CD14-positive monocyte (primary cell): ENCODE data around the gene MAPRE2. TPM values are rescaled to one million over a fixed set of nuclear protein-coding genes. Genes with fewer than 3 reads are reported as not detected.

ENCODE experiments used
- DNase-seq, 3 donors: peaks; one replicate each; pipeline ENCODE4 v3.0.0-alpha.2; 2011 to 2022
- H2AFZ ChIP-seq: 2 replicates; pipeline ENCODE4 v1.6.0; 2012; ENCODE audit warnings: mild to moderate bottlenecking, low read depth, low read length, inconsistent platforms; ENCODE audit not compliant: insufficient read depth, poor library complexity, severe bottlenecking
- H3K27ac ChIP-seq, 2 donors: 1 replicate in 1 of 2; 2 replicates in 1 of 2; pipeline ENCODE4 v1.5.1; 2012 to 2013; ENCODE audit warnings: low read length in 2 of 2, control low read depth in 1 of 2, inconsistent platforms in 1 of 2, low read depth in 1 of 2, mild to moderate bottlenecking in 1 of 2
- H3K27me3 ChIP-seq, 2 donors: one replicate each; pipeline versions ENCODE4 v1.6.0 to v1.6.1; 2011 to 2013; ENCODE audit warnings: low read length in 2 of 2; ENCODE audit not compliant: control insufficient read depth in 2 of 2, insufficient read depth in 2 of 2
- H3K36me3 ChIP-seq, 2 donors: replicated peaks in 1 of 2; 1 replicate in 1 of 2; 2 replicates in 1 of 2; pipeline versions ENCODE4 v1.5.1 to v1.6.1; 2012 to 2013; ENCODE audit warnings: low read length in 2 of 2, control low read depth in 1 of 2, inconsistent platforms in 1 of 2, mild to moderate bottlenecking in 1 of 2; ENCODE audit not compliant: insufficient read depth in 2 of 2, control insufficient read depth in 1 of 2
- H3K4me1 ChIP-seq, 2 donors: 1 replicate in 1 of 2; 2 replicates in 1 of 2; pipeline versions ENCODE4 v1.5.1 to v1.6.1; 2012 to 2013; ENCODE audit warnings: low read length in 2 of 2, control low read depth in 1 of 2, inconsistent platforms in 1 of 2, mild to moderate bottlenecking in 1 of 2, moderate library complexity in 1 of 2; ENCODE audit not compliant: insufficient read depth in 2 of 2, control insufficient read depth in 1 of 2
- H3K4me2 ChIP-seq: replicated peaks from 2 replicates; pipeline ENCODE3; 2012; ENCODE audit warnings: low read length, moderate library complexity, mild to moderate bottlenecking; ENCODE audit not compliant: poor library complexity, severe bottlenecking; ENCODE audit errors: extremely low read depth
- H3K4me3 ChIP-seq, 3 experiments: fragments of 200-600 bp in 1 of 3; sonication (generic) in 1 of 3; replicated peaks in 1 of 3; 1 replicate in 2 of 3; 2 replicates in 1 of 3; pipeline ENCODE4 v1.5.1; 2011 to 2013; ENCODE audit warnings: low read length in 3 of 3, mild to moderate bottlenecking in 3 of 3, control low read depth in 2 of 3, low read depth in 2 of 3, inconsistent platforms in 1 of 3, moderate library complexity in 1 of 3
- H3K79me2 ChIP-seq: 2 replicates; pipeline ENCODE4 v1.6.0; 2012; ENCODE audit warnings: mild to moderate bottlenecking, control low read depth, inconsistent platforms, low read length, moderate library complexity; ENCODE audit not compliant: insufficient read depth
- H3K9ac ChIP-seq: 2 replicates; pipeline ENCODE4 v1.6.0; 2017; ENCODE audit warnings: low read length, mild to moderate bottlenecking; ENCODE audit not compliant: insufficient read depth, poor library complexity, severe bottlenecking
- H3K9me3 ChIP-seq, 2 donors: replicated peaks in 1 of 2; 1 replicate in 1 of 2; 2 replicates in 1 of 2; pipeline versions ENCODE4 v1.5.1 to v1.6.1; 2012 to 2013; ENCODE audit warnings: low read length in 2 of 2, control low read depth in 1 of 2; ENCODE audit not compliant: control insufficient read depth in 1 of 2, insufficient read depth in 1 of 2
- H4K20me1 ChIP-seq: 2 replicates; pipeline ENCODE4 v1.6.0; 2012; ENCODE audit warnings: mild to moderate bottlenecking, low read length, control low read depth, moderate library complexity; ENCODE audit not compliant: insufficient read depth
- H3K27ac Mint-ChIP-seq, 7 donors: one replicate each; pipeline ENCODE4 v1.8.0; 2020; ENCODE audit warnings: mild to moderate bottlenecking in 7 of 7, mixed read lengths in 7 of 7, moderate library complexity in 6 of 7, inconsistent platforms in 2 of 7
- H3K27me3 Mint-ChIP-seq, 3 donors: one replicate each; pipeline ENCODE4 v1.8.0; 2021 to 2022; ENCODE audit warnings: low read depth in 3 of 3, mild to moderate bottlenecking in 3 of 3, mixed read lengths in 3 of 3, moderate library complexity in 3 of 3, inconsistent platforms in 1 of 3
- H3K36me3 Mint-ChIP-seq, 2 donors: one replicate each; pipeline ENCODE4 v1.8.0; 2020; ENCODE audit warnings: mixed read lengths in 2 of 2, inconsistent platforms in 1 of 2, mild to moderate bottlenecking in 1 of 2
- H3K4me1 Mint-ChIP-seq: one replicate; pipeline ENCODE4 v1.8.0; 2020; ENCODE audit warnings: mild to moderate bottlenecking, mixed read lengths
- H3K4me3 Mint-ChIP-seq, 2 donors: one replicate each; pipeline ENCODE4 v1.8.0; 2020; ENCODE audit warnings: mild to moderate bottlenecking in 2 of 2, mixed read lengths in 2 of 2, moderate library complexity in 1 of 2
- H3K9me3 Mint-ChIP-seq, 7 donors: one replicate each; pipeline ENCODE4 v1.8.0; 2020 to 2022; ENCODE audit warnings: mixed read lengths in 7 of 7, mild to moderate bottlenecking in 6 of 7, moderate library complexity in 6 of 7, inconsistent platforms in 2 of 7
- CTCF ChIP-seq: fragments of 200-600 bp; IDR thresholded peaks from one replicate; pipeline ENCODE4 v1.8.0; 2022; ENCODE audit warnings: antibody characterized with exemption, mild to moderate bottlenecking
- WGBS: methylation state at CpG from one replicate; pipeline ENCODE4 v1.1.5; 2013; ENCODE audit warnings: missing lambda C conversion rate; ENCODE audit not compliant: insufficient coverage; 5-methylcytosine and 5-hydroxymethylcytosine counted together
- intact Hi-C, 2 donors: fragments of 100-400 bp; cut with micrococcal nuclease; formaldehyde crosslinking; loops; one replicate each; pipeline versions ENCODE4 v1.15.0 to v1.15.1; 2023
- polyA plus RNA-seq, 3 donors: library from polyadenylated mRNA; depleted of rRNA in 1 of 3; unstranded in 2 of 3; stranded (reverse) in 1 of 3; fragments of 300-500 nt in 2 of 3; fragments of >200 nt in 1 of 3; fragmentation: Illumina TruSeq in 2 of 3; gene quantifications; 1 replicate in 2 of 3; 2 replicates in 1 of 3; pipeline ENCODE4 v1.2.3, GENCODE V29; 2012 to 2021

The MAPRE2 gene
- polyA plus RNA-seq, 3 donors: 22.0 to 48.1 (median 37.1) TPM

- no peaks in the 10 kb centered on the region for H3K4me1 ChIP-seq
- H3K9ac ChIP-seq: no peak overlapping the region
- 60% methylated on average over 1 of the region's 4 CpGs for WGBS
- H3K4me2 ChIP-seq: no peak overlapping the region
- H3K36me3 ChIP-seq: peaks cover 12 to 24% of the 10 kb centered on the region in 2 donors
- intact Hi-C loops: no loop called here
- no peaks in the 10 kb centered on the region for H3K9me3 Mint-ChIP-seq
- H3K27ac Mint-ChIP-seq: no peak overlapping the region
- H3K4me1 Mint-ChIP-seq: peaks cover 9% of the 10 kb centered on the region
- H4K20me1 ChIP-seq: peaks cover 31% of the 10 kb centered on the region
- no peaks in the 10 kb centered on the region for H3K9me3 ChIP-seq
- no peak overlapping the region for H3K4me3 Mint-ChIP-seq
- peaks cover 21 to 25% of the 10 kb centered on the region in 2 donors for H3K36me3 Mint-ChIP-seq
- no peaks in the 10 kb centered on the region for H3K79me2 ChIP-seq
- H3K27me3 Mint-ChIP-seq: peaks cover 0 to 2% (median 0%) of the 10 kb centered on the region in 3 donors
- H2AFZ ChIP-seq: no peak overlapping the region
- no peak for DNase-seq
- H3K27ac ChIP-seq: no peak overlapping the region
- H3K27me3 ChIP-seq: no peaks in the 10 kb centered on the region
- no peak for TF ChIP-seq CTCF
- H3K4me3 ChIP-seq: no peak overlapping the region
These were observed 26.2 kb downstream of the MAPRE2 start for GRCh38 chr18:35067454-35067853.

GRCh38 chr18:35071819-35072247, 30.6 kb downstream of the MAPRE2 start:
- Histone ChIP-seq H3K79me2 (peaks cover 3% of the 10 kb centered on the region), H3K4me1 (no peaks in the 10 kb centered on the region), H3K4me2 (no peak overlapping the region), H3K4me3 (no peak overlapping the region), H3K27me3 (no peaks in the 10 kb centered on the region), H2AFZ (no peak overlapping the region), H3K36me3 (peaks cover 12 to 33% of the 10 kb centered on the region in 2 donors), H3K9ac (no peak overlapping the region), H3K27ac (peak overlapping the region in 1 of 2 donors; percentile 63), H3K9me3 (no peaks in the 10 kb centered on the region), H4K20me1 (peaks cover 5% of the 10 kb centered on the region)
- intact Hi-C loops: no loop called here
- no peak overlapping the region for H3K4me3 Mint-ChIP-seq
- H3K27me3 Mint-ChIP-seq: peaks cover 0 to 2% (median 0%) of the 10 kb centered on the region in 3 donors
- H3K36me3 Mint-ChIP-seq: peaks cover 27 to 37% of the 10 kb centered on the region in 2 donors
- no peak for DNase-seq
- no peaks in the 10 kb centered on the region for H3K9me3 Mint-ChIP-seq
- WGBS: no CpG with 5 or more reads among the region's 3 CpGs
- H3K4me1 Mint-ChIP-seq: peaks cover 22% of the 10 kb centered on the region
- TF ChIP-seq CTCF: no peak
- H3K27ac Mint-ChIP-seq: peak overlapping the region in 2 of 7 donors; percentile 10 to 34
